HG03103 (cell line): ENCODE data around the gene ZSWIM4.
"Not testable (repeated sequence)": the region's sequence is repeated elsewhere in the genome, so short reads cannot be mapped to it uniquely, and the experiment has no call there.

Source experiments
- ATAC-seq: cut with Tn5 transposase; IDR thresholded peaks from one replicate; pipeline ENCODE4 v1.9.1; 2021; ENCODE audit warnings: low read depth; ENCODE audit not compliant: unreplicated experiment

The ZSWIM4 gene

DNA sequence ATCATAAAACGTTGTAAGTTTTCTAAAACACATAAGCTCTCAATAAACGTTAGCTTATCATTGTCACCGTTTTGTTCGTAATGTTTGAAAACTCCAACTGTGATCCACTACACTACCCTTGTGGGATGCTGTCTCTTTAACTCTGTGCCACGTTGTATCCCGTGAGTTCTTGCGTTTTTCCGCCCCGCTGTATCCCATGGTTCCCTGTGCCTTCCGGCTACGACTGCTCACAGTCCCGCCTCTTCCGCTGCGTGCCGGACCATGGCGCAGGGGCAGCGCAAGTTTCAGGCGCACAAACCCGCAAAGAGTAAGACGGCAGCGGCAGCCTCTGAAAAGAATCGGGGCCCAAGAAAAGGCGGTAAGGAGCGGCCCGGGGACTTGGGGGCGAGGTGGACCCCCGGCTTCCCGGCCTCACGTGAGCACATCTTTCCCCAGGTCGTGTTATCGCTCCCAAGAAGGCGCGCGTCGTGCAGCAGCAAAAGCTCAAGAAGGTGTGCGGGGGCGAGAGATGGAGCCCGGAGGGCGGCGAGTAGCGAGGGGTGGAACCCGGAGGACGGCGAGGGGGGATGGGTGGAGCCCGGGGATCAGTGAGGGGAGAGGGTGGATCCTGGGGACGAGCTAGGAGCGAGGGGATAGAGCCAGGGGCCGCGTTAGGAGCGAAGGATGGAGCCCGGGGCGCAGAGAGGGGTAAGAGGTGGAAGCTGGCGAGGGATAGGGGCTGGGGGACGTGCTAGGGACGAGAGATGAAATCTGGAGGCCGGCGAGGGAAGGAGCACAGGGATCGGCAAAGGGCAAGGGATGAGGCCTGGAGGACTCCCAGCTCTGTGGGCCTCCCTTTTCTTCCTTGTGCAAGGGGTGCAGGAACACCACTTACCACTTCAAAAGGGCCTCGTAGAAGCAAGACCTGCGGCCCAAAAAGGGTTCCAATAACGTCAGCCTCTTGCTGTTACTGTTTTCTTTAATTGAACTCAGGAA lies 20.7 kb upstream of the ZSWIM4 start, which contains the start of gene C19orf53:
Gene C19orf53 (plus strand): TSS at position 240 of the 975 bp plus-strand sequence. CDS start 22 bp downstream, at position 262.
- peak; percentile 60 for ATAC-seq

DNA sequence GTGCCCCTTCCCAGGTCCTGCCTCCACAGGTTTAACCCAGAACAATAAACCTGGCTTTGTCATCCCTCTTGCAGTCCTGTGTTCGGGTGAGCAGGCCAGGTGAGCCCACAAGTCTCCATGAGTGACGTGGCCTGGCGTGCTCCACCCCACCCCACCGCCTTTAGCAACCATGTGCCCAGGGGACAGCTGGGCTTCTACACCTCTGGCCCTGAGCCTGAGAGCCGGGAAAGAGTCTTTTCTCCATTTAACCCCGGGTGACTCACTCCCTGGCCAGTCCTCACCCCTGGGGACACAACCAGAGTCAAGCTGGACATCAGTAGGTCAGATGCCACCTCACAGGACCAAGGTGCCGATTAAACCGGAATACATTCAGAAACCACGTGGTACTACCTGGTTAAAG lies 16.8 kb upstream of the ZSWIM4 start:
- no peak for ATAC-seq

DNA sequence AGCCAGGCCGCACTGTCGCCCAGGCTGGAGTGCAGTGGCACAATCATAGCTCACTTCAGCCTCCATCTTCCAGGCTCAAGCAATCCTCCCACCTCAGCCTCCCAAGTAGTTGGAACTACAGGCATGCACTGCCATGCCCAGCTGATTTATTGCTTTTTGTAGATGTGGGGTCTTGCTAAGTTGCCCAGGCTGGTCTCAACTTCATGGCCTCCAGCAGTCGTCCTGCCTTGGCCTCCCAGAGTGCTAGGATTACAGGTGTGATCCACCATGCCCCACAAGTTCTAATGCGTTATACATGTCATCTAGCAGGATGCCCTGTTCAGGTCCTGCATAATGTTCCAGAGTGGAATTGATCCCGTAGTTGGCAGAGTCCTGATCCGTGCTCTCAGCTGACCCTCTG lies 16.4 kb upstream of the ZSWIM4 start:
- ATAC-seq, result no peak

DNA sequence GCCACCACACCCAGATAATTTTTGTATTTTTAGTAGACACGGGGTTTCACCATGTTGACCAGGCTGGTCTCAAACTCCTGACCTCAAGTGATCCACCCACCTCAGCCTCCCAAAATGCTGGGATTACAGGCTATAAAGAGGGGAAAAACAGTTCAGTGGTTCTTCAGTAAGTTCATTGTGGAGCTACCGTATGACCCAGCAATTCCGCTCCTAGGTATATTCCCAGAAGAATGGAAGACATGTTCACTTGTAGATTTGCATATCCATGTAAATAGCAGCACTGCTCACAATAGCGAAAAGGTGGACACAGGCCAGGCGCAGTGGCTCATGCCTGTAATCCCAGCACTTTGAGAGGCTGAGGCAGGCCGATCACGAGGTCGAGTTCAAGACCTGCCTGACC lies 15.4 kb upstream of the ZSWIM4 start:
- not testable (repeated sequence) for ATAC-seq

DNA sequence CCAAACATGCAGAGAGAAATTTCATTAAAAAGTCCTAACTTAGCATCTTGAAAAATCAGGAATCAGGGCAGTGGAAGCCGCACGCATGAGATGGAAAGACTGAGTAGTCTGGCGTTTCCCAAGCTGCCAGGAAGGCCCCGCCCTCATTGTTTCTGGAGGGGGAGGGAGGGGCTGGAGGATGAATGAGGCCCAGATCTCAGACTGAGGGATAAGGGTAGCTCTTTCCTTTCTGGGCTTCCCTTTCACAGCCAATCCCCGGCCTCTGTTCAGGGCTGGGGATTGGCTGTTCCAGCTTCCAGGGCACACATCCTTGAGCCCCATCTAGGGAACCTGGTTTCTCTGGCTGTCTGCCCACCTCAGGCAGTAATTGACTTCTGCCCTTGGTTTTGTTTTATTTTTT lies 13.7 kb upstream of the ZSWIM4 start:
- no peak for ATAC-seq

DNA sequence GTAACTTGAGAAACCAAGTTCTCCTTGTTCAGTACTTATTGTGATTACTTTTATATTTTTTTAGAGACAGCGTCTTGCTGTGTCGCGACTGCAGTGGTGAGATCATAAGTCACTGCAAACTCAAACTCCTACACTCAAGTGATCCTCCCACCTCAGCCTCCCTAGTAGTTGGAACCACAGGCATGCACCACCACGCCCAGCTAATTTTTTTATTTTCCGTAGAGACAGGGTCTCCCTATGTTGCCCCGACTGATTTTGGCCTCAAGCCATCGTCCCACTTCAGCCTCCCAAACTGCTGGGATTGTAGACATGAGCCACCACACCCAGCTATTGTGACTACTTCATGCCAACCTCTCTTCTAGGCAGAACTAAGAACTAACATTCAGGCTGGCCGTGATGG lies 12.7 kb upstream of the ZSWIM4 start:
- no peak for ATAC-seq

DNA sequence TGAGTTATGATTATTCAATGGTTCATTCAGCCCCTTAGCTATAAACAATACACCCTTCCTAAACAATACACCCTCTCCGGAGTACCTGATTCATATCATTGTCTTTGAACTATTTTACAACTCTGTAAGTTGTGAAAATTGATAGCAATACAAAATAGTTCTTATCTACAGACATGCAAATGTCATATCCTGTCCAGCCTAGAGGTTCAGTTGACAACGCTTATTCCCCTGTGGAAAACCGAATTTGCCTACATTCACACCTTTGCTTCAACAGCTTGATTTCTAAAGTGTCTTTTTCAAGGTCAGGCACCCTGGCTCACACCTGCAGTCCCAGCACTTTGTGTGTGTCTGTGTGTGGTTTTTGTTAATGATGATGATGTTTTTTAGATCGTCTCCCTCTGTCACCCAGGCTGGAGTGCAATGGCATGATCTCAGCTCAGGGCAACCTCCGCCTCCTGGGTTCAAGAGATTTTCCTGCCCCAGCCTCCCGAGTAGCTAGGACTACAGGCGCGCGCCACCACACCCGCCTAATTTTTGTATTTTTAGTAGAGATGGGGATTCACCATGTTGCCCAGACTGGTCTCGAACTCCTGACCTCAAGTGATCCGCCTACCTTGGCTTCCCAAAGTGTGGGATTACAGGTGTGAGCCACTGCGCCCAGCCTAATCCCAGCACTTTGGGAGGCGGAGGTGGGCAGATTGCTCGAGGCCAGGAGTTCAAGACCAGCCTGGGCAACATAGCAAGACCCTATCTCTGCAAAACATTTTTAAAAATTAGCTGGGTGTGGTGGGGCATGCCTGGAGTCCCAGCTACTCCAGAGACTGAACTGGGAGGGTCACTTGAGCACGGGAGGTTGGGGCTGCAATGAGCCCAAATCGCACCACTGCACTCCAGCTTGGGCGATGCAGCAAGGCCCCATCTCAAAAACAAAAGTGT lies 11.4 kb upstream of the ZSWIM4 start:
- ATAC-seq, result no peak

DNA sequence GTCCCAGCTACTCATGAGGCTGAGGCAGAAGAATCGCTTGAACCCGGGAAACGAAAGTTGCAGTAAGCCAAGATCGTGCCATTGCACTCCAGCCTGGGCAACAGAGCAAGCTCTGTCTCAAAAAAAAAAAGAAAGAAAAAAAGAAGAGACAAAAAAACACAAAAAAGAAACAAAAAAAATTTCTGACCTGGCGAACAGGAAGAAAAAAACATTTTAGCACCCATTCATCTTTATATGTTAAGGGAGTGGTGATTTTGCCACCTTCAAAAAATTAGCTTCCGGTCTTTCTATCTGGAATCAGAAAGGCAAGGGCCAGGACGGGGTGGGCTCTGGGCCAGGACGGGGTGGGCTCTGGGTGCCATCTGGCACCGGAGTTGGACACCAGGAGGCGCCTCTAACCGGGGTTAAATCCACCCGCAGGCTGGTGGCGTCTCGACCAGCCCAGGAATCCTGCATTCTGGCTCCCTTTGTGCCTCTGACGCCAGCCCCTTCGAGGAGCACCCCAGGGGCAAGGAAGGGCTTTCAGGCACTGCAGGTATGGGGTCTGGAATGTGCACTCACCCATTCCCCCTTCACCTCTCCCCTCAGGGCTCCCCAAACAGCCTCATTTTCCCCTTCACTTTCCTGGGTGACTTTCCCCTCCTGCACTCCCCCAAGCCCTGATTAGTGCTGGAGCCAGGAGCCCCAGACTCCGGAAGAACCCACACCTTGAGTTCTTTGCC lies 10.4 kb upstream of the ZSWIM4 start:
- ATAC-seq, result no peak

DNA sequence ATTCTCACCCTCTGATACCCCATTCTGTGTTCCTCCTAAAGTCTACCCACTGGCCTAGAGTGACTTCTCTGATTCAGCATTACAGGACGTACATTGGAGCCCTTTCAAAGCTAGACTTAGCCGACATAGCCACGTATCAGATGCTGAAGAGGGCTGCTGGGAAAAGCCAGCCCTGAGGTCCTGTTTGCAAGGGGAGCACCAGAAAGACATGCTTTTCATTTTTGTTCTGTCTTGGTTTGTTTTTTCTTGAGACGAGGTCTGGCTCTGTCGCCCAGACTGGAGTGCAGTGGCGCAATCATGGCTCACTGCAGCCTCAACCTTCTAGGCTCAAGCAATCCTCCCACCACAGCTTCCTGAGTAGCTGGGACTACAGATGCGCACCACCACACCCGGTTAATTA lies 6.3 kb upstream of the ZSWIM4 start:
- no peak for ATAC-seq

DNA sequence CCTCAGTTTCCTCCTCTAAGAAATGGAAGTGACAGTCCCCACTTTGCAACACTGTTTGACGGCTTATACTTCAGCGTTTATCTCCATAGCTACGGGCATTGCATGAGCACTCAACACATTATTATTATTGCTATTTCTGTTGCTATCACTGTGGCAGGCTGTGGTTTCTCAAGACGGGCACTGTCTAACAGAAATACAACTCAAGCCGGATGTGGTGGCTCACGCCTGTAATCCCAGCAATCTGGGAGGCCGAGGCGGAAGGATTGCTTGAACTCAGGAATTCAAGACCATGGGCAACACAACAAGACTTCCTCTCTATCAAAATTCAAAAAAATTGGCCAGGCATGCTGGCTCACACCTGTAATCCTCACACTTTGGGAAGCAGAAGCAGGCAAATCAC lies 4.9 kb upstream of the ZSWIM4 start:
- ATAC-seq, result no peak

DNA sequence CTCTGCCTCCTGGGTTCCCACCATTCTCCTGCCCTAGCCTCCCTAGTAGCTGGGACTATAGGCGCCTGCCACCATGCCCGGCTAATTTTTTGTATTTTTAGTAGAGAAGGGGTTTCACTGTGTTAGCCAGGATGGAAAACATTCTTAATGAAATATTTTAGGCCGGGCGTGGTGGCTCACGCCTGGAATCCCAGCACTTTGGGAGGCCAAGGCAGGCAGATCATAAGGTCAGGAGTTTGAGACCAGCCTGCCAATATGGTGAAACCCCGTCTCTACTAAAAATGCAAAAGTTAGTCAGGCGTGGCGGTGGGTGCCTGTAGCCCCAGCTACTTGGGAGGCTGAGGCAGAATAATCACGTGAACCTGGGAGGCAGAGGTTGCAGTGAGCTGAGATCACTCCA lies 1.9 kb upstream of the ZSWIM4 start:
- not testable (repeated sequence) for ATAC-seq

DNA sequence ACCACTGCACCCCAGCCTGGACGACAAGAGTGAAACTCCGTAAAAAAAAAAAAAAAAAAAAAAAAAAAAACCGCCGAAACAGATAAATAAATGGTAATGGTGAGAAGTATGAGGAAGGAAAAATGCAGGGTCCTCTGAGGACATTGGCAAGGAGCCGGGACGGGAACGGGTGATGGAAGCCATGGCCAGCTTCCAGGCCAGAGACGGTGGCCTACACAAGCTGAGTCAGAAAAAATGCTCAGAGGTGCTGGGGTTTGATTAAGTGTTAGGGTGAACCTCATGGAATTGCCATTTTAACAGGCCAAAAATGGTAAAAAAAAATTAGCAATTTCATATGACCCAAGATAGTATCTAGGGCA lies 866 bp upstream of the ZSWIM4 start:
- ATAC-seq, result no peak

DNA sequence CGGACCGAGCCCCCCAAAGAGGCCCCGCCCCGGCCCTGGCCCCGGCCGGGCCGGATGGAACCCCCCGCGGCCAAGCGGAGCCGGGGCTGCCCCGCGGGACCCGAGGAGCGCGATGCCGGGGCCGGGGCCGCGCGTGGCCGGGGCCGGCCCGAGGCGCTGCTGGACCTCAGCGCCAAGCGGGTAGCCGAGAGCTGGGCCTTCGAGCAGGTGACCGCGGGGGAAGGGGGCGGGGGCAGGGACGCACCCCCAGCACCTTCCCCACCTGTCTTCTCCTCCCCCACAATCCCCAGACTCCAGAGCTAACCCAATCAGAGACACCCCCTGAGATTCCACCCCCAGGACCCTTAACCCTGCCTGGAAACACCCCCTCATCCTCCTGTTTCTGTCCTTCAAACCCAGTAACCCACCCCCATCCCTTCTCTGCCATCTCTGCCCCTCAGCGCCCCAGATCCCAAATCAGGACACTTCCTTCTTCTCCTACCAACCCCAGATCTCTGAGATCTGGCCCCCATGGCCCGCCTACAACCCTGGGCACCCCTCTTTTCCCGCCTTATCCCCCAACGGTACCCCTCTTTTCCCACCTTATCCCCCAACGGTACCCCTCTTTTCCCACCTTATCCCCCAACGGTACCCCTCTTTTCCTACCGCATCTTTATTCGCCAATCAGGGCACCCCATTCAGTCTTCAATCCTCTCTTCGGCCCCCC lies 505 bp downstream of the ZSWIM4 start:
- peak; percentile 24 for ATAC-seq

DNA sequence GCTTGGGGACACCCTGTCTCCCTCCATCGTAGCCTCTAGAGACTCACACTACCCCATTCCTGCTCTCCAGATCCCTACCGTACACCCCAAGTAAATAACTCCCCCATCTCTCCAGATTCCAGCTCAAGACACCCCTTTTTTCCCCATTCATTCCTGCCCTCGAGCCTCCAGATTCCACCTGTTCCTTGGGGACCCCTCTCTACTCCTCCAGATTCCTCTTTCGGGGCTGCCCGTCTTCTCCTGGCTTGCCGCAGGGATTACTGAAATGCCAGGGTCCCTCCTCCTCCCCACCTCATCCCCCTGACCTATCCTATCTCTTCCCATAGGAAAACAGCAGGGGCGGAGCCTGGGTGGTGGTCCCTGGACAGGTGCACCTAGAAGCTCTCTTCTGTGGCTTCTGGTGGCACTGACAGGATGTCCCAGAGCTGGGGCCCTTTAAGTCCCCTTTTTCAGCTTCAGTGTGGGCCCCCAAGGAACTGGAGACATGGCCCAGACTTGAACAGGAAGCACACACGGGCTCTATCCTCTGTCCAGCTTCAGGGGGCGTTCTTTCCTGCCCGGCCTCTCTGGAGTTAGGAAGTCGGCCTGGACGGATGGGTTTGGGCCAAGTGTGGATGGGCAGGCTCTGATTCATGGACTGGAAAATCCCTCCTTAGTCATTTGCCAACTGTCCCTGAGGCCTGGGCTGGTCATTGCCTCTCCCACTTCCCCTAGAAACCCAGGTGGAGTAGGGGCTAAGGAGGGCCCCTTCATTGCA lies 1.2 kb downstream of the ZSWIM4 start:
- ATAC-seq, result no peak

DNA sequence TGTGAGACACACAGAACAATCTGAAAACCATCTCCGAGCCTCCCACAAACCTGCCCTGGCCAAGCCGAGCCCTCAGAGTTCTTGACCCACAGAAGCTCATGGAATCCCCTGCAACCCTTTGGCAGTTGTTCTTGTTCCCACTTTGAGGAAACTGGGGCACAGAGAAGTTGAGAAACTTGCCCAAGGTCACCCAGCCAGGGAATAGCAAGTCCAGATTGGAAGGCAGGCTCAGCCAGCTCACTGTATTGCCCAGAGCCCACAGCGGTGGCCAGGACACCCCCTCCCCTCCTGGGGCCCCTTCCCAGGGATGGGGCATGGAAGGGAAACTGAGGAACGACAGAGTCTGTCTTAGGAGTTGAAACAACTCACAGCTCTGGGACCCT lies 1.8 kb downstream of the ZSWIM4 start:
- no peak for ATAC-seq

DNA sequence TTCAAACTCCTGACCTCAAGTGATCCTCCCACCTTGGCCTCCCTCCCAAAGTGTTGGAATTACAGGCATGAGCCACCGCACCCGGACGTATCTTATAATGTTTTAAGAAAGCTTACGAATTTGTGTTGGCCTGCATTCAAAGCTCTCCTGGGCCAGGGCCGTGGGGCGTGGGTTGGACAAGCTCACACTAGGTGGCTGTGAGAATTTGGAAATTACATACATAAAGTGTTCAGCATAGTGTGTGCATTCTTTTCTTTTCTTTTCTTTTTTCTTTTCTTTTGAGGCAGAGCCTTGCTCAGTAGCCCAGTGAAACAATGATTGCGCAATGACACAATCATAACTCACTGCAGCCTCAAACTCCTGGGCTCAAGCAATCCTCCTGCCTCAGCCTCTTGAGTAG lies 2.6 kb downstream of the ZSWIM4 start:
- no peak for ATAC-seq

DNA sequence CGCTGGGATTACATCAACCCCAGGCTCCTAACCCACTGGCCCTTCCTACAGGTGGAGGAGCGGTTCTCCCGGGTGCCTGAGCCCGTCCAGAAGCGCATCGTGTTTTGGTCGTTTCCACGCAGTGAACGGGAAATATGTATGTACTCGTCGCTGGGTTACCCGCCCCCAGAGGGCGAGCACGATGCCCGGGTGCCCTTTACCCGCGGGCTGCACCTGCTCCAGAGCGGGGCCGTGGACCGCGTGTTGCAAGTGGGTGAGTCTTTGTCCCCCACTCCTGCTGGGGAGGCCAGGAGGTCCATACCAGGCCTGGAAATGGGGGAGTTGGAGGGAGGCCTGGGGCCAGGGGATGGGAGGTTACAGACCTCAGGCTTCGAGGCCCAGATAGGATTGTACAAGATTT lies 4.4 kb downstream of the ZSWIM4 start:
- no peak for ATAC-seq

DNA sequence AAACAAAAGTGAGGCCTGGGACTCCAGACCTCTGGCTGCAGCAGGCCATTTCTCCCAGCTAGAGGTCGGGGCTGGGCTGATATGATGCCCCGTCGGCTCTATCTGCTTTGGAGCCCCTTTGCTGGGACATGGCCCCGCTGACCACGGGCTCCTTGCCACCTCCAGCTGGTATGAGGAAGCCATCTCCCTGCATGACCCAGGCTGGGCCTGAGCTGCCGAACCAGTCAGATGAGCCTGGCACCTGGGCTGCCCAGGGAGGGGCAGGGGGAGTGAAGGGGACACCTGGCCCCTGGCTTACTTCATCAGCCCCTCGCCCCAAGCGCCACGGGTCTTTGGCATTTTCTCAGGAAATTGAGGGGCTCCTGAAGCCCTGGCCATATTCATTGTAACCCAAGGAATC lies 7.8 kb downstream of the ZSWIM4 start:
- no peak for ATAC-seq
